Activated CD8-positive, alpha-beta memory T cell treated with anti-CD3 and anti-CD28 coated beads, Interleukin-2, amount 50 U/mL, for 1 hour (primary cell): ENCODE measurements around the gene NAMPT.

ENCODE experiments used
- DNase-seq: peaks from one replicate; pipeline ENCODE4 v3.0.0-alpha.2; 2020; ENCODE audit errors: extremely low read depth

The NAMPT gene

DNA sequence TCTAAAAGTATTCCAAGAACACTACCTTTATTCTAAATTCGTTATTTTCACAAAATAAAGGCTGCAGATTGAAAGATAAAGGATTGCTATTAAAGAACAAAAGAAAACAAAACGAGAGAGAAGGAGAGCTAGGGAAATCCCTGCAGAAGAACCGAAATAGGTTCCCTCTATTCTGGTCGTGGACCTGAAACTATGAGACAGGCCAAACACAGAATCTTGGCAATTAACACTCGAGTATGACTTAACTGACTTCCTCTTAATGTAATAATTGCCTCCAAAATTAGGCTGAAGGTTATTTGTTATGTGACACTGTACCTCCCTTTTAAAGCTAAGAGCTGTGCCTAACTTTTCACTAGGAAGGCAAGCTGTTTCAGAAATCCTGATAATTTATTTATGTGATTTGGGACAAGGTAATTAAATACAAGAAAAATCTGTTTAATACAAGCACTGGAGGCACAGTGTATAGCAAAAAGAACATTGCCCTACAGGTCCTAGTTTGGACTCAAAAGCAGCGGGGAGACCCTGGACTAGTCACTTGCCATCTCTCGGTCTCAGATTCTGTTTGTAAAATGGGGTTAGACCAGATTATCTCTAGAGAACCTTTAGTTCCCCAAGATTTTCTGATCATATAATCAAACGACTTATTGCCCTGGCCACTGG lies 11.6 kb downstream of the NAMPT start:
- no peak for DNase-seq

DNA sequence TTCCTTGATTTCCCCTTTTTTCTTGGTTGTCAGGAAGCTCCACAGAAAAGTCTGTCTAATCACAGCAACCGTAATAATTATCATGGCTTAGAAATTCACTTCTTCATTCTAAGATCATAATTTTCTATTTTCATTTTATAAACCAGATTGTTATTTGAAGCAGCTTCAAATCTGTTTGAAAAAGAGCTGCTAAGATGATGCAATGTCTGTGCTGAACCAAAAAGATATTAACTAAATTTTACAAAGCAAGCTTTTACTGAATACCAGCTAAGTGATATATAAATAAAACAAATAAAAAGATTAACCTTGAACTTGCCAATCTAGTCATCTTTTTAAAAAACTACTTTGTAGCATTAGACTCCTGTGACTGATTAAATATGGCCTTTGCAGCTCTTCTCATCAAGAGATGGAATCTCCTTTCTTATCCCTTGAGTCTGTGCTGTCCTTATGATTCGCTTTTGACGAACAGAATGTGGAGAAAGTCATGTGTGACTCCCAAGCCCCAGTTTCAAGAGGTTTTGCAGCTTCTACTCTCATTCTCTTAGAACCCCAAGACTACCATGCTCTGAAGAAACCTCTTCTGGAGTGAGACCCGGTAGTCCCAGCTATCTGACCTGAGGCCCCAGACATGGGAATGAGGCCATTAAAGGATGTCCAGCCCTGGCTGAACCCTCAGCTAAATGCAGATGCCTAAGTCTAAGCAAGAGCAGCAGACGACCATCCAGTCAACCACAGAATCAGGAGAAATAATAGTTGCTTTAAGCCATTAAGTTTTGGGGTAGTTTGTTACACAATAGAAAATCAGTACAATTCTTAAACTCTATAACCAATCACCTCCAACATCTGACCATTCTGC lies 14.4 kb downstream of the NAMPT start:
- no peak for DNase-seq

- no peak for DNase-seq
These were observed 15.4 kb downstream of the NAMPT start for GRCh38 chr7:106269254-106269961.

GRCh38 chr7:106265133-106265532 lies 19.6 kb downstream of the NAMPT start:
- DNase-seq, result no peak

DNA sequence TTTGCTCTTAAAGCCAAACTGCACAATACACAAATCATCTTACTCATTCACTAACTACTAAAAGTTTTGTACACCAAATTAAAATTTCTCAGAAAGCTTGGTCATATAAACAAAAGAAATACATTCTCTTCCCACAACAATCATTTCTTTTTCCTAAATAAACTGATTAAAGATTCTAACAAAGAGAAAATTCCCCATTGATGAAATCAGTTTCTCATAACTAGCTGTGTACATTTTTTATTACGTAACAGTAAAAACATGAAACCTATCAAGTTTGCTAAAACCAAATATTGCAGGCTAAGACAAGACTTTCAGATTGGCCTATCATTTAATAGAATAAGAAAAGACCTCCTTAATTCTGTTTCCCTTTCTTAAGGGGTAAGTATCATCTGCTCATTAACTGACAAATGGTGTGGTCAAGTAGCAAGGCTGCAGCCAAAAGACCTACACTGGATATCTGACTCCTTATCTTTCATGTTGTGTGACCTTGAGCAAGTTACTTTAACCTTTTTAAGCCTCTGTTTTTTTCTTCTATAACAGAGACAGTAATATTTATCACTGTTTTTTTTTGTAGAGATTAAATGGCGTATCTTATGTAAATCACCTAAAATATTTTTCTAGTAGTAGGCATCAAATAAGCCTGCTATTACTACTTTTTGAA lies 22.4 kb downstream of the NAMPT start:
- DNase-seq, result no peak

- no peak for DNase-seq
These were observed 24.6 kb downstream of the NAMPT start for GRCh38 chr7:106260136-106260561.

- no peak for DNase-seq
These were observed 26.0 kb downstream of the NAMPT start for GRCh38 chr7:106258789-106259188.

DNA sequence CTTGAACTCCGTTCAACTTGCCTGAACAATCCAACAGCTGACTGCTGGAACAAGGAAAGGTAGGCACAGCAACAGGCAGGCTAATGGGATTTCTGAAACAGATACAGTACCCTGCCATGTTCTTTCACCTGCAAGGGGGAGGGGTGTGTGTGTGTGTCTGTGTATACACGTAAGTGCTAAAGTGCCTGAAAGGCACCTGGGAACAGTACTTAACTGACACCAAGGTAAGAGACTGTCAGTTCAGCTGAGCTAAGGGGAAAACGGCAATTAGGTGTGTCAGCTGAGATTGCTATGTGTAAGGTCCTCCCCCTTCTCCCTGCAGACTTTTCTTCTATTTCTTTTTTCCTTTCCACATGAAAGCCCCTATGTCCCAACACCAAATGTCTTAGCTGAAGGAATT lies 27.0 kb downstream of the NAMPT start:
- no peak for DNase-seq

DNA sequence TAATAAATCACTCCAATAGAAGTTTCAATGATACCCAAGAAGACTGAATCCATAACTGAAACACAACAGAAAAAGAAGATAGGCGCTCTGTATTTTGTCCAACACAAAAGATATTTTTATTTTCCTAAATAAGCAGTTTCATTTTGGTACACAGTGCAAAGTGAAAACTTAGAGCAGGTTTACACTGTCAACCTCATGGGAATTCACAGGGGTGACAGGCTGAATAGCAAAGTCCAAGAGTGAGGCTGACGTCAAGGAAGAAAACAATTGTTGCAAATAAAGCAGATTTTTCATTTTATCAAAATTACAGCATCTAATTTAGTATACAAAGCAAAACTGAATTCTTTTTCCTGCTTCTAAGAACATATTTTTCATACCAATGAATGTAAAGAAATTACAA lies 28.6 kb downstream of the NAMPT start:
- DNase-seq, result no peak

GRCh38 chr7:106255246-106255645 lies 29.5 kb downstream of the NAMPT start:
- DNase-seq, result no peak

DNA sequence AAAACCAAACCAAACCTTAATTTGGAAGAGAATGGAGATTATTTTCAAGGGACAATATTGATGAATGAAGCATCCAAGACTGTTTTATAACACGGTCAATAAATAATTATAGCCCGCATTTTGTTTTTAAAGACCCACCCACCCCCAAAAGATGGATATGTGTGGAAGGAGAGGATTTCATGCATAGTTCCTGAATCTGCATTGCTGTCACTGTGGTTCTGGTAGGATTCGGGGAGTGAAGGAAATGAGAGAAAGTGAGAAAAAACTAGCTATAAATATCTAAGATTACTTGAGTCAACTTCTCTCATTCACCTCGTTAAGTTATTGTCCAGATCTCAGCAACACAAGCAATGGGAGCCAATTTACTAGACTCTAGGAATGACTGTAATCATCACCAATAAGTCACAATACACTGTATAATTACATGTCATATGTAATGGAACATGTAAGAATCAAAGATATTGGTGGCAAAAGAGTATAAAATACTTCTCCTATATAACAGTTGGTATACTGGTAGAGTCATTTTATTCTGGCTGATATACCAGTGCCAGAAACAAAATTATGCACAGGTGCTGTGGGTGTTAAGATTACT lies 30.2 kb downstream of the NAMPT start:
- DNase-seq, result no peak

DNA sequence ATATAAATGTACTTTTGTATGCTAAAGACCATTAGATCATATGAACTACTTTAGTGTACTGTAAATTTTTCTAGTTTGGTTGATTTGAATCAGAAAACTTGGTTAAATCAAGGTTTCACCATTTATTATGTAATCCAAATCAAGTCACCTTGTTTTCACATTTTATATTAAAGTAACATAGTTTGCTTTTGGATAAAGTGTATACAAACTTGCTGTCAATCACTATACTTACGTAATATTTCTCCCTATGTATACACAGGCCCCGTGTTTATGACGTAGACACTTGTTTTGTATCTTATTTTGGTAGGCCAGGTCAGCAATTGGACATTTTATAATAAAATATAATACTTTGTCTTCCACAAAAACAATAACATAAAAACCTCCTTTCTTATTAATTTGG lies 32.2 kb downstream of the NAMPT start:
- DNase-seq, result no peak

- DNase-seq, result no peak
These were observed 35.3 kb downstream of the NAMPT start for GRCh38 chr7:106249488-106249887.

GRCh38 chr7:106248600-106248999 lies 36.2 kb downstream of the NAMPT start:
- no peak for DNase-seq

GRCh38 chr7:106247841-106248240 lies 36.9 kb downstream of the NAMPT start:
- DNase-seq, result no peak

GRCh38 chr7:106246902-106247711 lies 37.7 kb downstream of the NAMPT start:
- no peak for DNase-seq

GRCh38 chr7:106243893-106244292 lies 40.9 kb downstream of the NAMPT start:
- DNase-seq, result no peak

GRCh38 chr7:106239406-106239805 lies 45.4 kb downstream of the NAMPT start:
- DNase-seq, result no peak

GRCh38 chr7:106238830-106239229 lies 46.0 kb downstream of the NAMPT start:
- DNase-seq, result no peak

- DNase-seq, result no peak
These were observed 48.7 kb downstream of the NAMPT start for GRCh38 chr7:106236065-106236464.

DNA sequence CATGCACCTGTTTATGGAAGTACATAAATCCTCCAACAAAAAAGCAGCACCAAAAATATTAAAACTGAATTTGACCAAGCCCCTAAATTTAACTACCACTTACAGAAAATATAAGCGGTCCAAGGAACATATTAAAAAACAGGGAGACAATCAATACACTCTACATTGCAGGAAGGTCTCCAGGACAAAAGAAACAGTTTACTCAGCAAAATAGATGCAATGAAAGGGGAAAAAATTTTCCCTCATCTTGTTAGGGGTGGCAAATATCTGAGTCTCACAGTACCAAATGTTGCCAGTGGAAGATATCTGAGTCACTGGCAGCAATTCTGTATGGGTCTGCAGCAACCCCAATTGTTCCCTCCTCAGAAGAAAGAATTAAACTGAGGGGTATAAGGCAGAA lies 50.4 kb downstream of the NAMPT start:
- no peak for DNase-seq
